ENCODE data around the gene GPR132. TPM values are rescaled to one million over a fixed set of nuclear protein-coding genes. Genes with fewer than 3 reads are reported as not detected.

GPR132 gene
- total and polyA plus RNA-seq, 2 donors (not counting 1 experiment from before 2014, with no cell fraction given) = 38.6 to 54.5 TPM

DNA sequence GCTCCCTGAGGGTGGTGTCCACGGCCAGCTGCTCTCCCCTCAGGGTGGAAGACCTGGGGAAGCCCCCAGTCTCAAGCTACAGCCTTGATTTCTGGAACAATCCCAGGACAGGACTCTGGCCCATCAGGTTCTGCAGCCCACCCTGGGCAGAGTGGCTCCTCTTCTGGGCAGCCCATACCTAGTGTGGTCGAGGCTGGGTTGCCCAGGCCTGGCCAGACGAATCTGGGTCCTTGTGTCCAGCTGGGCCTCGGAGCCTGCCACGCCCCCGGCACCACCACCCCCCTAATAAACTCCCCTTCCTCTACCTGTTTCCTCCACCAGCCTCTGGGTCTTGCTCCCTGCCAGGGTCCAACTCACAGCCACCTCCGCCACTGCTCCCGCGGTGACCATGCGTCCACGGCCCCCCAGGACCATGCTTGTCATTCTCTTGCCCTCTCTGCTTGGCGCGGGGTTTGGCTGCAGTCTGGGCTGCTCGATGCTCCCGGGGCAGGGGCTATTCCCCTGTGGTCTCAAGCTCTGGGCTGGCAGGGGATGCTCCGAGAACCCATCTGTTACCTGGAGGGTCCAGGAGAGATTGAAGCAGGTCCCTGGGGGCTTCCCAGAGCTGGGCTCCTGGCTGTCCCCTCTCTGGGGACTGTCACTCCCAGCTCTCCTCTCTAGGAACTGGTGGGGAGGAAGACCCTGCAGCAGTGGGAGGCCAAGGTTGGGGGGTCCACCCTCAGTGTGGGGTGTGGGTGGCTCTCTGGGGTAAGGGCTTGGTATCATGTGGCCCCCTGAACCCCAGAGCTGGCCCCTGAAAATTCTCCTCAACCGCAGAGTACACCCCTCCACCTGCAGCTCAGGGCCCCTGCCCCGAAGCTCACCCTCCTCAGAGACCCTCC lies 8.7 kb upstream of the GPR132 start:
- peaks cover 0 to 5% (median 0%) of the 10 kb centered on the region in 3 donors for H3K9me3 ChIP-seq (ENCODE audit: control extremely low read depth in 1 of 3, control insufficient read depth in 2 of 3, insufficient read depth in 1 of 3, low read length in 2 of 3)
- H3K79me2 ChIP-seq (ENCODE audit: control insufficient read depth, insufficient read depth, low read length) = peaks cover 69% of the 10 kb centered on the region
- ChIA-PET CTCF (interaction anchor here (0.5 to 6.9 kb wide), 7 partner anchors 9 to 247 kb away, joined by 3 to 97 read pairs (median 6); partner anchors contain the start of gene GPR132), POLR2A (no interaction called here)
- DNase-seq (peak; percentile 9), ATAC-seq (ENCODE audit: low read depth) (no peak)
- intact Hi-C loops (cut with micrococcal nuclease) = no loop called here
- no peaks in the 10 kb centered on the region for H3K27me3 ChIP-seq (replicated peaks in 1 of 4; ENCODE audit: control extremely low read depth in 1 of 4, control insufficient read depth in 3 of 4, insufficient read depth in 4 of 4, low read length in 3 of 4)
- H3K4me1 ChIP-seq (ENCODE audit: control insufficient read depth in 2 of 2, insufficient read depth in 2 of 2, low read length in 2 of 2) = peaks cover 53 to 64% of the 10 kb centered on the region in 2 donors
- no peak overlapping the region for H3K4me3 ChIP-seq (ENCODE audit: control extremely low read depth in 1 of 5, extremely low read depth in 1 of 5, insufficient read depth in 1 of 5, low read depth in 2 of 5, low read length in 4 of 5)
- no peaks in the 10 kb centered on the region for H3K36me3 ChIP-seq (replicated peaks in 1 of 2; ENCODE audit: control extremely low read depth in 1 of 2, control insufficient read depth in 1 of 2, extremely low read depth in 1 of 2, insufficient read depth in 2 of 2, low read length in 1 of 2)
- TF ChIP-seq EZH2 (IDR thresholded peaks at IDR 0.05; ENCODE audit: borderline replicate concordance, insufficient read depth, low read depth, low read length, poor library complexity, severe bottlenecking) = no peak
- TF ChIP-seq, protein P1, sequence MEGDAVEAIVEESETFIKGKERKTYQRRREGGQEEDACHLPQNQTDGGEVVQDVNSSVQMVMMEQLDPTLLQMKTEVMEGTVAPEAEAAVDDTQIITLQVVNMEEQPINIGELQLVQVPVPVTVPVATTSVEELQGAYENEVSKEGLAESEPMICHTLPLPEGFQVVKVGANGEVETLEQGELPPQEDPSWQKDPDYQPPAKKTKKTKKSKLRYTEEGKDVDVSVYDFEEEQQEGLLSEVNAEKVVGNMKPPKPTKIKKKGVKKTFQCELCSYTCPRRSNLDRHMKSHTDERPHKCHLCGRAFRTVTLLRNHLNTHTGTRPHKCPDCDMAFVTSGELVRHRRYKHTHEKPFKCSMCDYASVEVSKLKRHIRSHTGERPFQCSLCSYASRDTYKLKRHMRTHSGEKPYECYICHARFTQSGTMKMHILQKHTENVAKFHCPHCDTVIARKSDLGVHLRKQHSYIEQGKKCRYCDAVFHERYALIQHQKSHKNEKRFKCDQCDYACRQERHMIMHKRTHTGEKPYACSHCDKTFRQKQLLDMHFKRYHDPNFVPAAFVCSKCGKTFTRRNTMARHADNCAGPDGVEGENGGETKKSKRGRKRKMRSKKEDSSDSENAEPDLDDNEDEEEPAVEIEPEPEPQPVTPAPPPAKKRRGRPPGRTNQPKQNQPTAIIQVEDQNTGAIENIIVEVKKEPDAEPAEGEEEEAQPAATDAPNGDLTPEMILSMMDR (IDR thresholded peaks at IDR 0.05) = no peak
- H3K4me1 Mint-ChIP-seq = peaks cover 54% of the 10 kb centered on the region
- no peak overlapping the region for H3K27ac ChIP-seq (ENCODE audit: low read length in 2 of 2)
- H4K20me1 ChIP-seq (ENCODE audit: control insufficient read depth, insufficient read depth, low read length, poor library complexity, severe bottlenecking) = no peaks in the 10 kb centered on the region
- H3K4me3 Mint-ChIP-seq = no peak overlapping the region
- 90% methylated on average over 17 of the region's 18 CpGs for WGBS (ENCODE audit: insufficient coverage)
- no peak overlapping the region for H3K4me2 ChIP-seq (replicated peaks; ENCODE audit: low read depth, low read length, poor library complexity, severe bottlenecking)
- no peak overlapping the region for H2AFZ ChIP-seq (ENCODE audit: insufficient read depth, low read depth, low read length, poor library complexity, severe bottlenecking)
- H3K9me3 Mint-ChIP-seq (ENCODE audit: insufficient read depth) = no peaks in the 10 kb centered on the region
- H3K9ac ChIP-seq (ENCODE audit: low read length) = no peak overlapping the region
- no peak overlapping the region for H3K27ac Mint-ChIP-seq
- H3K27me3 Mint-ChIP-seq = no peaks in the 10 kb centered on the region
